Measurements from ENCODE around the gene SPATA21. TPM values are rescaled to one million over a fixed set of nuclear protein-coding genes. Genes with fewer than 3 reads are reported as not detected.

Gene SPATA21
- total RNA-seq, 4 donors from 2014 or later: not detected

DNA sequence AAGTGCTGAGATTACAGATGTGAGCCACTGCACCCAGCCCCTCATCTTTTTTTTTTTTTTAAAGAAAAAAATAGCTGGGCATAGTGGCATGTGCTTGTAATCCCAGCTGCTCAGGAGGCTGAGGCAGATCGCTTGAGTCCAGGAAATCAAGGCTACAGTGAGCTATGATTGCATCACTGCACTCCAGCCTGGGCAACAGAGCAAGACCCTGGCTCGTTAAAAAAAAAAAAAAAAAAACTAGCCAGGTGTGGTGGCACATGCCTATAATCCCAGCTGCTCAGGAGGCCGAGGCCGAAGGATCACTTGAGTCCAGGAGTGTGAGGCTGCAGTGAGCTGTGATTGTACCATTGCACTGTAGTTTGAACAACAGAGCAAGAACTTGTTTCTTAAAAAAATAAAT is 56.4 kb downstream of the SPATA21 start:
- no peaks in the 10 kb centered on the region for H3K27me3 ChIP-seq
- no peak for TF ChIP-seq CTCF (IDR thresholded peaks at IDR 0.05)
- TF ChIP-seq POLR2A (IDR thresholded peaks at IDR 0.05): no peak
- H3K4me3 ChIP-seq: no peak overlapping the region
- 75 to 90% methylated on average over 3 to 4 of the region's 4 CpGs for WGBS, 2 donors
- no peaks in the 10 kb centered on the region for H3K9me3 ChIP-seq
- peaks cover 3 to 68% (median 27%) of the 10 kb centered on the region in 3 donors for H3K4me1 ChIP-seq
- no peak for DNase-seq
- intact Hi-C loops (cut with DNase I): no loop called here
- no peak overlapping the region for H3K27ac ChIP-seq
- no peaks in the 10 kb centered on the region for H3K36me3 ChIP-seq

- Histone ChIP-seq H3K27me3 (no peaks in the 10 kb centered on the region), H3K36me3 (peaks cover 0 to 9% (median 0%) of the 10 kb centered on the region in 3 donors), H3K27ac (no peak overlapping the region), H3K9me3 (no peaks in the 10 kb centered on the region), H3K4me1 (peaks cover 14 to 68% (median 24%) of the 10 kb centered on the region in 3 donors), H3K4me3 (no peak overlapping the region)
- intact Hi-C loops (cut with DNase I): no loop called here
- TF ChIP-seq CTCF (IDR thresholded peaks at IDR 0.05): no peak
- TF ChIP-seq POLR2A (IDR thresholded peaks at IDR 0.05): no peak
- 72 to 81% methylated on average over 5 to 7 of the region's 7 CpGs for WGBS, 2 donors
- DNase-seq: no peak
Measured at GRCh38 chr1:16378443-16378842, 58.8 kb downstream of the SPATA21 start.

- H3K9me3 ChIP-seq: no peaks in the 10 kb centered on the region
- TF ChIP-seq CTCF (IDR thresholded peaks at IDR 0.05) (no peak), POLR2A (IDR thresholded peaks at IDR 0.05) (no peak)
- peaks cover 0 to 15% (median 0%) of the 10 kb centered on the region in 3 donors for H3K36me3 ChIP-seq
- H3K4me1 ChIP-seq: peaks cover 19 to 80% (median 36%) of the 10 kb centered on the region in 3 donors
- intact Hi-C loops (cut with DNase I): no loop called here
- H3K27me3 ChIP-seq: no peaks in the 10 kb centered on the region
- H3K27ac ChIP-seq: peak overlapping the region in 3 of 4 donors; percentile 19 to 68 (median 35)
- no peak overlapping the region for H3K4me3 ChIP-seq
- 50 to 67% methylated on average over 3 to 4 of the region's 4 CpGs for WGBS, 2 donors
- no peak for DNase-seq
Measured at GRCh38 chr1:16376971-16377370, 60.3 kb downstream of the SPATA21 start.

GRCh38 chr1:16375521-16376340 is 61.5 kb downstream of the SPATA21 start:
- Histone ChIP-seq H3K4me1 (peaks cover 23 to 93% (median 45%) of the 10 kb centered on the region in 3 donors), H3K9me3 (no peaks in the 10 kb centered on the region), H3K36me3 (peaks cover 0 to 15% (median 0%) of the 10 kb centered on the region in 3 donors), H3K27ac (peak overlapping the region; percentile 20 to 68 (median 44)), H3K4me3 (peak overlapping the region in 1 of 4 donors; percentile 42), H3K27me3 (no peaks in the 10 kb centered on the region)
- TF ChIP-seq CTCF (IDR thresholded peaks at IDR 0.05) (no peak), POLR2A (IDR thresholded peaks at IDR 0.05) (no peak)
- intact Hi-C loops (cut with DNase I): no loop called here
- WGBS, 2 donors: 58% methylated on average over 10 of the region's 15 CpGs
- no peak for DNase-seq

GRCh38 chr1:16374266-16374665 is 63.0 kb downstream of the SPATA21 start:
- Histone ChIP-seq H3K36me3 (peaks cover 0 to 15% (median 0%) of the 10 kb centered on the region in 3 donors), H3K4me1 (peaks cover 23 to 96% (median 55%) of the 10 kb centered on the region in 3 donors), H3K9me3 (no peaks in the 10 kb centered on the region), H3K4me3 (no peak overlapping the region), H3K27ac (peak overlapping the region in 3 of 4 donors; percentile 5 to 68 (median 21)), H3K27me3 (no peaks in the 10 kb centered on the region)
- intact Hi-C loops (cut with DNase I): no loop called here
- 61 to 74% methylated on average over 3 of the region's 3 CpGs for WGBS, 2 donors
- no peak for DNase-seq
- no peak for TF ChIP-seq CTCF (IDR thresholded peaks at IDR 0.05)
- no peak for TF ChIP-seq POLR2A (IDR thresholded peaks at IDR 0.05)

Data from esophagus squamous epithelium (tissue), 5 donors.